ENCODE results near the gene SHH.
A peak's percentile ranks its signal among the peaks of the same experiment; 100 is the strongest.

The SHH gene

GRCh38 chr7:155764438-155764793, 47.8 kb downstream of the SHH start:
- no peak for DNase-seq (ENCODE audit: low spot score)

DNA sequence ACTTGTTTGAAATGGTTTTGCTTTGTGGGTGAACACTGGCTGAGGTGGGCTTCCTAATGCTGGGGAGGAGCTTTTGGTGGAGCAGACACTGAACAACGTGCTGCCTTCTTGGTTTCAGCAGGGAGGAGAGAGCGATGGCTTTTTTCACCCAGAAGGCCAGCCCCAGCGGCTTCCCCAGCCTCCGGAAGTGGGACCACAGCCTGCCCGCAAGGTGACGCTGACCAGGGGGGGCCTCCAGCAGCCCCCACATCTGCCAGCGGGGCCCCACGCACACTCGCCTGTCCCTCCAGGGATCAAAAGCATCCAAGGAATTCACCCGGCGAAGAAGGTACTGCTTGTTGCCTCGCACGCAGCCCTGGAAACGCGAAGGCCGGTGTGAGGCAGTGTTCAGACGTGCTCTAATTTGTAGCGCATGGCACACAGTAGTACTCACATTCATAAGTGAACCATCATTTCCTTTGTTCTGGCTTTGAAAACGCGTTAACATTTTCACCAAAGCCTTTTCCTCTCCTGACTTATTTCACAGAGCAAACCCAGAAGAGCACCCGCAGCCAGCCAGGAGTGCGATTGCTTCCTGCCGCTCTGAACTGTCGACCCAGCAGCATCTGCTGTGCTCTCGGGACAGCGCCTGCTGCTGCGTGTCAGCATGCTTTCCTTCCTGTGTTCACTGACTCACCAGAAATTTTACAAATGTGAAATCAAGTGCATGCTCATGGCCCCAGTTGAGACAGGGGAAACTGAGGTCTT, 48.4 kb downstream of the SHH start:
- no peak for DNase-seq (ENCODE audit: low spot score)

- no peak for DNase-seq (ENCODE audit: low spot score)
Measured at GRCh38 chr7:155763122-155763521, 49.1 kb downstream of the SHH start.

- no peak for DNase-seq (ENCODE audit: low spot score)
Measured at GRCh38 chr7:155762655-155763054, 49.6 kb downstream of the SHH start.

DNA sequence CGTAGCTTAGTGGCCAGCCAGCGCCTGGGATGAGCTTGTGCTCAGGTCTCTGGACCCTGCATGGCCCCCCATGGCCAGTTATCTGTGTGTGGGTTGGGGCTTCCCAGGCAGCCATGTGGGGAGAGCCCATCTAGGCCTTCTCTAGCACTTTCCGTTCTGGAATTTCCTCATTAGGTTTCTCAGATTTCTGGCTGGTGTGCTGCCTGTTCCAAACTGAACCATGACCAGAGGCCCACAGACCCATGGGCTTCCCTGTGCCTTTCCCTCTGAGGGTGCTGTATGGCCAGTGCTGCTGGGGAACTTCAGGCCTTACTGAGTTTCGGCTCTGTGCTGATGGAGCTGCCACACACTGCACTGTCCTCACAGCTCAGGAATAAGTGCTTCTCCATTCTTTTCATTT, 50.2 kb downstream of the SHH start:
- DNase-seq (ENCODE audit: low spot score) = no peak

GRCh38 chr7:155761162-155761561, 51.1 kb downstream of the SHH start:
- DNase-seq (ENCODE audit: low spot score) = no peak

- DNase-seq (ENCODE audit: low spot score) = no peak
Measured at GRCh38 chr7:155759740-155760430, 52.4 kb downstream of the SHH start.

- DNase-seq (ENCODE audit: low spot score) = no peak
Measured at GRCh38 chr7:155758348-155758747, 53.9 kb downstream of the SHH start.

- peak; percentile 36 for DNase-seq (ENCODE audit: low spot score)
Measured at GRCh38 chr7:155756322-155756721, 55.9 kb downstream of the SHH start.

- no peak for DNase-seq (ENCODE audit: low spot score)
Measured at GRCh38 chr7:155755026-155755425, 57.2 kb downstream of the SHH start.

DNA sequence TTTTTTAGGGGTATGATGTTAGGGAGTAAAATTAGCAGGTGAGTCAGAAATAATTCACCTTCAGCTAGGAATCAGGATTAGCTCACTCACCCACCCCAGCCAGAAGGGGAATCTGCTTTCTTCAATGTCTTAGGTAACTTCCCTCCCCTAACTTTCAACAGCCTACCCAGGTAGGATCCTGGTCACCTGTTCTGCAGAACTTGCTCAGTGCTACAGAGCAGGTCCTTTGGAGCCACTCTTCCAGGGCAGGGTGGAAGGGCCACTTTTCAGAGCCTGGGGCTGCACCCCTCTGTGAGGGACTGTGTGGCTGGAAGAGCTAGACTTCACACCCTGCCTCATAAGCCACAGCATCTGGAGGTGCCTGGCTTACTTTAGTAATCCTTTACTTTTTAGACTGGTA, 58.1 kb downstream of the SHH start:
- no peak for DNase-seq (ENCODE audit: low spot score)

GRCh38 chr7:155753446-155753965, 58.8 kb downstream of the SHH start:
- DNase-seq (ENCODE audit: low spot score) = no peak

GRCh38 chr7:155752756-155753445, 59.4 kb downstream of the SHH start:
- peak; percentile 47 for DNase-seq (ENCODE audit: low spot score)

GRCh38 chr7:155751409-155751808, 60.9 kb downstream of the SHH start:
- DNase-seq (ENCODE audit: low spot score) = no peak

GRCh38 chr7:155750255-155751125, 61.8 kb downstream of the SHH start:
- DNase-seq (ENCODE audit: low spot score) = no peak

Measured in germinal center (tissue), 1 donor.